Endothelial cell of coronary artery (primary cell): ENCODE results near the gene KLHL21. TPM values are rescaled to one million over a fixed set of nuclear protein-coding genes. Genes with fewer than 3 reads are reported as not detected.

Experiments
- total RNA-seq: library from RNA; depleted of rRNA; stranded (reverse); fragments of >200 nt; gene quantifications from 2 replicates; pipeline ENCODE4 v1.2.3, GENCODE V29; 2014

Gene KLHL21, protein sequence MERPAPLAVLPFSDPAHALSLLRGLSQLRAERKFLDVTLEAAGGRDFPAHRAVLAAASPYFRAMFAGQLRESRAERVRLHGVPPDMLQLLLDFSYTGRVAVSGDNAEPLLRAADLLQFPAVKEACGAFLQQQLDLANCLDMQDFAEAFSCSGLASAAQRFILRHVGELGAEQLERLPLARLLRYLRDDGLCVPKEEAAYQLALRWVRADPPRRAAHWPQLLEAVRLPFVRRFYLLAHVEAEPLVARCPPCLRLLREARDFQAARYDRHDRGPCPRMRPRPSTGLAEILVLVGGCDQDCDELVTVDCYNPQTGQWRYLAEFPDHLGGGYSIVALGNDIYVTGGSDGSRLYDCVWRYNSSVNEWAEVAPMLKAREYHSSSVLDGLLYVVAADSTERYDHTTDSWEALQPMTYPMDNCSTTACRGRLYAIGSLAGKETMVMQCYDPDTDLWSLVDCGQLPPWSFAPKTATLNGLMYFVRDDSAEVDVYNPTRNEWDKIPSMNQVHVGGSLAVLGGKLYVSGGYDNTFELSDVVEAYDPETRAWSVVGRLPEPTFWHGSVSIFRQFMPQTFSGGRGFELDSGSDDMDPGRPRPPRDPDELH
- total RNA-seq: 20.2 and 25.4 TPM in 2 replicates

DNA sequence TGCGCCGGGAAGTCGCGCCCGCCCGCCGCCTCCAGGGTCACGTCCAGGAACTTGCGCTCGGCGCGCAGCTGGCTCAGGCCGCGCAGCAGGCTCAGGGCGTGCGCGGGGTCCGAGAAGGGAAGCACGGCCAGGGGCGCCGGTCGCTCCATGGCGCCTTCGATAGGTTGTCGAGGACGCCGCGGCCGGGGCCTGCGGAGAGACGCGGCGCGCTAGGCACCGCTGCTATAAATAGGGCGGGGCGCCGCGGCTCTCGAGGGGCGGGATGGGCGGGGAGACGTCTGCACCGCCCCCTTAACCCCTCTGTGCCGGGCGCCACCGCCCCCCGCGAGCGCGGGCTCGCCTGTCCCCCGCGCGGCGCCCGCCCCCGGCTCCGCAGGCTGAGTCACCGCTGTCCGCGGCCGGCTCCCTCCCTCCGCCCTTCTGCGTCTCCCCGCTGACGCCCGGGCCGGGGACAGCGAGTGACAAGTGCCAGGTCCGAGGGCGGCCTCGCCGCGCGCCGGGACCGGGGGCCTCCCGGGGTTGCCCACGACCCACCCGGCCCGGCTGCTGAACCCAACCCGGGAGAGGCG is at the start of gene KLHL21:
Gene KLHL21 (minus strand): TSS at position 201 of the 569 bp plus-strand sequence. CDS start 52 bp downstream, at position 149.

DNA sequence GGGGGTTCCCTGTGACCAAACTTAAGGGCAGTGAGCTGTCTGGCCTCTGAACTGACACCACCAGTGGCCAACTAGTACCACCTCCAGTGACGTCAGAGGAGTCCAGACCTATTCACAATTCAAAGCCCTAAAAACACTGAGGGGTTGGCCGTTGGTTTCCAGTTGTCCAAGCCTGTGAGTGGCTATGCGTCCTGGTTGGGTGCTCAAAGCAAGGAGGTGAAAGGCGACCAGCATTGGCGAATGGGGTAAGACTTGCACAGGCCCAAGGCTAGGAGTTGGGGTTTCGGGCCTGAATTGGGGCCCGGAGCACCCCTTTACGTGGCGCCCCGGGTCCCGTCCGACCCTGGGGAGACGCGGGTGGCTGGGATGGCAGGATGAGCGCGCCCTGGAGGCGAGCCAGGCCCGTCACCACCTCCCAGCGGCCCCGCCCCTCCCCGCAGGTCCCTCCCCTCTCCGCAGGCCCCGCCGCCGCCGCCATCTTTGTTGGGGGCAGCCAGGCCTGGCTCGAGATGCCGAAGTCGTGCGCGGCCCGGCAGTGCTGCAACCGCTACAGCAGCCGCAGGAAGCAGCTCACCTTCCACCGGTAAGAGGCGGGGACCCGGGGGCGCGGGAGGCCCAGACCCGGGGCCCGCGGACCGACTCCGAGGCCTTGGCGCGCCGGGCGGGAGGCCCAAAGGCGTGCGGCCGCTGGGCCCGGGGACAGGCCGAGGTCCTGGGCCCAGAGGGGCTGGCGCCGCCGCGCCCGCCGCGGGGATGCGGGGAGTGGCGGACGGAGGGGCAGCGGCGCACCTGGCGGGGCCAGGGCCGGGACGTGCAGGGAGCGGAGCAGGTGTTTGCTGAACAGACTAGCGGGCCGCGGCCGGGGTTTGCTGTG is 22.3 kb upstream of the KLHL21 start, which contains the start of gene THAP3:
Gene THAP3 (plus strand): TSS at position 159 of the 874 bp plus-strand sequence. CDS start 351 bp downstream, at position 510.

GRCh38 chr1:6613361-6614018 is 10.8 kb upstream of the KLHL21 start, which contains the start of gene PHF13:
Gene PHF13 (plus strand): TSS chr1:6613731. CDS start chr1:6614067, 336 bp downstream.

DNA sequence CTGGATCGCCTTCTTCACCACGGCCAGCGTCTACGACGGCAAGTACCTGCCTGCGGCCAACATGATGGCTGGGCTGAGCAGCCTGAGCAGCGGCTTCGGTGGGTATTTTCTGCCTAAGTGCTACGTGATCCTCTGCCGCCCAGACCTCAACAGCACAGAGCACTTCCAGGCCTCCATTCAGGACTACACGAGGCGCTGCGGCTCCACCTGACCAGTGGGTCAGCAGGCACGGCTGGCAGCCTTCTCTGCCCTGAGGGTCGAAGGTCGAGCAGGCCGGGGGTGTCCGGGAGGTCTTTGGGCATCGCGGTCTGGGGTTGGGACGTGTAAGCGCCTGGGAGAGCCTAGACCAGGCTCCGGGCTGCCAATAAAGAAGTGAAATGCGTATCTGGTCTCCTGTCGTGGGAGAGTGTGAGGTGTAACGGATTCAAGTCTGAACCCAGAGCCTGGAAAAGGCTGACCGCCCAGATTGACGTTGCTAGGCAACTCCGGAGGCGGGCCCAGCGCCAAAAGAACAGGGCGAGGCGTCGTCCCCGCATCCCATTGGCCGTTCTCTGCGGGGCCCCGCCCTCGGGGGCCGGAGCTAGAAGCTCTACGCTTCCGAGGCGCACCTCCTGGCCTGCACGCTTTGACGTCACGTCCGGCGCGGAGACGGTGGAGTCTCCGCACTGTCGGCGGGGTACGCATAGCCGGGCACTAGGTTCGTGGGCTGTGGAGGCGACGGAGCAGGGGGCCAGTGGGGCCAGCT is 23.1 kb downstream of the KLHL21 start, which contains the start of gene ZBTB48:
Gene ZBTB48 (plus strand): TSS at position 621 of the 745 bp plus-strand sequence. CDS start 616 bp downstream, outside the sequence.

GRCh38 chr1:6554907-6555778 is 47.5 kb downstream of the KLHL21 start, which contains the start of gene TAS1R1:
Gene TAS1R1 (plus strand): TSS chr1:6555307. CDS start chr1:6555374, 67 bp downstream.

DNA sequence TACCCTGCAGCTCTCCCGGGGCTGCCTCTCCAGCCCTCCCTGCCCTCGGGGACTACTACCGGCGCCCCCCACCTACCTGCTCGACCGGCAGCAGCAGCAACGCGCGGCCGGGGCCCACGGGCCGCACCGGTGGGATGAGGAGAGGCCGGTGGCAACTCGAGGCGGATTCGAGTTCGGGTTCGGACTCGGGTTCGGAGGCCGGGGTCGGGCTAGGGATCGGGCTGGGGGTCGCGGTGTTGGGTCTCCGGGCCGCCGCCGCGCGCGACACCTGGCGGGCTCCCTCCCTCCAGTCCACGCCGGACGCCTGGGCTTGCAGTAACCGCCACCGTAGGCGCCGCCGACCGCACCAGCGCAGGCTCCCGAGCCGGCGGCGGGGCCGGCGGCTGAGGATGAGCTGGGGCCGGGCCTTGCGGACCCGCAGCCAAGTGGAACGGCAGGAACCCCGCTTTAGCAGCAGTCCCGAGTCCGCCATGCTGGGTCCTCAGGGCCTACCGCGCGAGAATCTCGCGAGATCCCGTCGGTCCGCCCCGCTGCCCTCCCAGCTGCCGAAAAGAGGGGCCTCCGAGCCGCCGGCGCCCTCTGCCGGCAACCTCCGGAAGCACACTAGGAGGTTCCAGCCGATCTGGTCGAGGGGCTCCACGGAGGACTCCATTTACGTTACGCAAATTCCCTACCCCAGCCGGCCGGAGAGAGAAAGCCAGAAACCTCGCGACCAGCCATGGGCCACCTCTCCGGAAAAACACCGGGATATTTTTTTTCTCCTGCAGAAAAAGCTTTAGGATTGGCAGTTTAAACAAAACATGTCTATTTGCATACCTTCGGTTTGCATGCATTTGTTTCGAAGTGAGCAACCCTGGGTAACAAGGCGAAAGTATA is 48.4 kb downstream of the KLHL21 start, which contains the start of gene NOL9:
Gene NOL9 (minus strand): TSS at position 483 of the 876 bp plus-strand sequence. CDS start 11 bp downstream, at position 472.

Other genes starting within 250 kb of the KLHL21 start
- gene ACOT7, start 209.1 kb downstream of the KLHL21 start, total RNA-seq: 55.3 and 61.9 TPM in 2 replicates
- gene HES2, start 182.9 kb downstream of the KLHL21 start, total RNA-seq: 14.2 and 26.6 TPM in 2 replicates
- gene ESPN, start 178.1 kb downstream of the KLHL21 start, total RNA-seq: 0.45 and 0.85 TPM in 2 replicates
- 12.5 and 16.4 TPM in 2 replicates for gene TNFRSF25, start 136.7 kb downstream of the KLHL21 start, total RNA-seq
- 40.2 and 52.5 TPM in 2 replicates for gene PLEKHG5, start 111.2 kb downstream of the KLHL21 start, total RNA-seq
- 23.0 and 24.2 TPM in 2 replicates for gene NOL9, start 48.4 kb downstream of the KLHL21 start, total RNA-seq
- not detected in 2 replicates for gene TAS1R1, start 47.6 kb downstream of the KLHL21 start, total RNA-seq
- gene ZBTB48, start 22.9 kb downstream of the KLHL21 start, total RNA-seq: 12.7 and 14.7 TPM in 2 replicates
- 8.2 and 11.4 TPM in 2 replicates for gene PHF13, start 10.9 kb upstream of the KLHL21 start, total RNA-seq
- gene THAP3, start 22.0 kb upstream of the KLHL21 start, total RNA-seq: 16.0 and 21.0 TPM in 2 replicates
- gene DNAJC11, start 98.9 kb upstream of the KLHL21 start, total RNA-seq: 50.7 and 64.0 TPM in 2 replicates
- gene CAMTA1, start 182.6 kb upstream of the KLHL21 start, total RNA-seq: 39.9 and 51.2 TPM in 2 replicates